Measurements from ENCODE around the gene ANG.
"Not testable (repeated sequence)": the region's sequence is repeated elsewhere in the genome, so short reads cannot be mapped to it uniquely, and the experiment has no call there.

Gene ANG

GRCh38 chr14:20720741-20721140 is 32.2 kb downstream of the ANG start:
- no peak overlapping the region for H3K4me3 ChIP-seq (ENCODE audit: low read depth, low read length)
- no peak for DNase-seq (ENCODE audit: low read depth, low spot score)
- TF ChIP-seq CTCF (IDR thresholded peaks at IDR 0.05; ENCODE audit: low read depth, low read length) = no peak
- in situ Hi-C loops (cut with HindIII; ENCODE audit: low sequenced_read_pairs) = no loop called here

GRCh38 chr14:20722016-20722415 is 33.5 kb downstream of the ANG start:
- H3K4me3 ChIP-seq (ENCODE audit: low read depth, low read length) = no peak overlapping the region
- in situ Hi-C loops (cut with HindIII; ENCODE audit: low sequenced_read_pairs) = no loop called here
- no peak for DNase-seq (ENCODE audit: low read depth, low spot score)
- TF ChIP-seq CTCF (IDR thresholded peaks at IDR 0.05; ENCODE audit: low read depth, low read length) = no peak

- no peak overlapping the region for H3K4me3 ChIP-seq (ENCODE audit: low read depth, low read length)
- in situ Hi-C loops (cut with HindIII; ENCODE audit: low sequenced_read_pairs) = no loop called here
These were observed 34.9 kb downstream of the ANG start for GRCh38 chr14:20723488-20723887.

GRCh38 chr14:20726121-20726520 is 37.6 kb downstream of the ANG start:
- DNase-seq (ENCODE audit: low read depth, low spot score); H3K4me3 ChIP-seq (ENCODE audit: low read depth, low read length); in situ Hi-C loops (cut with HindIII; ENCODE audit: low sequenced_read_pairs): not testable (repeated sequence)

More at GRCh38 chr14:20723488-20723887, 34.9 kb downstream of the ANG start:
- DNase-seq (ENCODE audit: low read depth, low spot score) = no peak
- no peak for TF ChIP-seq CTCF (IDR thresholded peaks at IDR 0.05; ENCODE audit: low read depth, low read length)

GRCh38 chr14:20726531-20726930 is 38.0 kb downstream of the ANG start:
- no peak for TF ChIP-seq CTCF (IDR thresholded peaks at IDR 0.05; ENCODE audit: low read depth, low read length)
- DNase-seq (ENCODE audit: low read depth, low spot score) = no peak
- H3K4me3 ChIP-seq (ENCODE audit: low read depth, low read length) = no peak overlapping the region
- in situ Hi-C loops (cut with HindIII; ENCODE audit: low sequenced_read_pairs) = no loop called here

GRCh38 chr14:20730891-20731290 is 42.3 kb downstream of the ANG start:
- TF ChIP-seq CTCF (IDR thresholded peaks at IDR 0.05; ENCODE audit: low read depth, low read length) = no peak
- in situ Hi-C loops (cut with HindIII; ENCODE audit: low sequenced_read_pairs) = no loop called here
- no peak for DNase-seq (ENCODE audit: low read depth, low spot score)
- no peak overlapping the region for H3K4me3 ChIP-seq (ENCODE audit: low read depth, low read length)

- no peak for TF ChIP-seq CTCF (IDR thresholded peaks at IDR 0.05; ENCODE audit: low read depth, low read length)
- in situ Hi-C loops (cut with HindIII; ENCODE audit: low sequenced_read_pairs) = no loop called here
- no peak for DNase-seq (ENCODE audit: low read depth, low spot score)
- H3K4me3 ChIP-seq (ENCODE audit: low read depth, low read length) = no peak overlapping the region
These were observed 43.9 kb downstream of the ANG start for GRCh38 chr14:20732477-20732876.

Measured in astrocyte of the spinal cord (primary cell).